Activated T-cell treated with anti-CD3 and anti-CD28 coated beads, Interleukin-2, amount 50 U/mL, for 24 hours (primary cell): ENCODE measurements around the gene THOC1.
"Not testable (repeated sequence)": the region's sequence is repeated elsewhere in the genome, so short reads cannot be mapped to it uniquely, and the experiment has no call there.

Source experiments
- DNase-seq: peaks from one replicate; pipeline ENCODE4 v3.0.0-alpha.2; 2020
- H3K27ac Mint-ChIP-seq: 2 replicates; pipeline ENCODE4 v1.8.0; 2020; ENCODE audit warnings: mild to moderate bottlenecking, mixed read lengths
- H3K27me3 Mint-ChIP-seq: 2 replicates; pipeline ENCODE4 v1.8.0; 2020; ENCODE audit warnings: mixed read lengths
- H3K36me3 Mint-ChIP-seq: 2 replicates; pipeline ENCODE4 v1.8.0; 2020; ENCODE audit warnings: low read depth, mixed read lengths
- H3K4me1 Mint-ChIP-seq: 2 replicates; pipeline ENCODE4 v1.8.0; 2020; ENCODE audit warnings: low read depth, mixed read lengths
- H3K4me3 Mint-ChIP-seq: 2 replicates; pipeline ENCODE4 v1.8.0; 2020; ENCODE audit warnings: mild to moderate bottlenecking, moderate library complexity, mixed read lengths
- H3K9me3 Mint-ChIP-seq: 2 replicates; pipeline ENCODE4 v1.8.0; 2020; ENCODE audit warnings: mixed read lengths

Gene THOC1, protein sequence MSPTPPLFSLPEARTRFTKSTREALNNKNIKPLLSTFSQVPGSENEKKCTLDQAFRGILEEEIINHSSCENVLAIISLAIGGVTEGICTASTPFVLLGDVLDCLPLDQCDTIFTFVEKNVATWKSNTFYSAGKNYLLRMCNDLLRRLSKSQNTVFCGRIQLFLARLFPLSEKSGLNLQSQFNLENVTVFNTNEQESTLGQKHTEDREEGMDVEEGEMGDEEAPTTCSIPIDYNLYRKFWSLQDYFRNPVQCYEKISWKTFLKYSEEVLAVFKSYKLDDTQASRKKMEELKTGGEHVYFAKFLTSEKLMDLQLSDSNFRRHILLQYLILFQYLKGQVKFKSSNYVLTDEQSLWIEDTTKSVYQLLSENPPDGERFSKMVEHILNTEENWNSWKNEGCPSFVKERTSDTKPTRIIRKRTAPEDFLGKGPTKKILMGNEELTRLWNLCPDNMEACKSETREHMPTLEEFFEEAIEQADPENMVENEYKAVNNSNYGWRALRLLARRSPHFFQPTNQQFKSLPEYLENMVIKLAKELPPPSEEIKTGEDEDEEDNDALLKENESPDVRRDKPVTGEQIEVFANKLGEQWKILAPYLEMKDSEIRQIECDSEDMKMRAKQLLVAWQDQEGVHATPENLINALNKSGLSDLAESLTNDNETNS

GRCh38 chr18:267688-268552 lies at the start of gene THOC1:
THOC1 (minus strand) TSS chr18:268047; CDS start chr18:268019, 28 bp downstream.
- peak; percentile 97 for DNase-seq
- peak within 1 kb of the TSS; percentile 91 for H3K4me3 Mint-ChIP-seq
- H3K27me3 Mint-ChIP-seq = no peaks in the 10 kb centered on the region
- peaks cover 40% of the 10 kb centered on the region for H3K4me1 Mint-ChIP-seq
- H3K9me3 Mint-ChIP-seq = no peaks in the 10 kb centered on the region
- H3K27ac Mint-ChIP-seq = peak within 1 kb of the TSS; percentile 97
- H3K36me3 Mint-ChIP-seq = peaks cover 54% of the 10 kb centered on the region

GRCh38 chr18:317618-318017 lies 49.8 kb upstream of the THOC1 start:
- Mint-ChIP-seq H3K4me3 (no peak overlapping the region), H3K4me1 (peaks cover 8% of the 10 kb centered on the region), H3K27me3 (peaks cover 2% of the 10 kb centered on the region), H3K36me3 (no peaks in the 10 kb centered on the region), H3K9me3 (no peaks in the 10 kb centered on the region), H3K27ac (no peak overlapping the region)
- DNase-seq = no peak

DNA sequence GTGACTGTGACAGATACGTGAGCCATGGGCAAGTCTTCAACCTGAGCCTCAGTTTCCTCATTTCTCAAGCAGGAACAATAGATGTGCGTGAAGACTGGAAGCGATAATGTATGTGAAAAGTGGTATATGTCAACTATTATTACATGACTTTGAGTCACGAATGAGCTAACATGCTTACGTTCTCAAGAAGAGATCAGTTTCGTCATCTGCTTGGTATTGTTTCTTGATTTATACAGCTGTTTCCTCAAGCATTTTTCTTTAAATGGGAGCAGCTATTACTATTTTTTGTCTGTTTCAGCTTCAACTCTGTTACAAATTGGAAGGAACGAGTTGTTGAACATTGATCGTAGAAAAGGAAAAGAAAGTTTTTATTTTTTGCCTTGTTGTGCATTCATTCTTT lies 48.5 kb upstream of the THOC1 start:
- Mint-ChIP-seq H3K4me1 (no peaks in the 10 kb centered on the region), H3K9me3 (no peaks in the 10 kb centered on the region), H3K27me3 (no peaks in the 10 kb centered on the region), H3K4me3 (no peak overlapping the region), H3K27ac (no peak overlapping the region), H3K36me3 (no peaks in the 10 kb centered on the region)
- DNase-seq = no peak

- no peaks in the 10 kb centered on the region for H3K36me3 Mint-ChIP-seq
- H3K27me3 Mint-ChIP-seq = peaks cover 1% of the 10 kb centered on the region
- DNase-seq = no peak
- H3K4me1 Mint-ChIP-seq = no peaks in the 10 kb centered on the region
- H3K27ac Mint-ChIP-seq = no peak overlapping the region
- no peak overlapping the region for H3K4me3 Mint-ChIP-seq
- H3K9me3 Mint-ChIP-seq = no peaks in the 10 kb centered on the region
These were observed 46.1 kb upstream of the THOC1 start for GRCh38 chr18:313931-314330.

DNA sequence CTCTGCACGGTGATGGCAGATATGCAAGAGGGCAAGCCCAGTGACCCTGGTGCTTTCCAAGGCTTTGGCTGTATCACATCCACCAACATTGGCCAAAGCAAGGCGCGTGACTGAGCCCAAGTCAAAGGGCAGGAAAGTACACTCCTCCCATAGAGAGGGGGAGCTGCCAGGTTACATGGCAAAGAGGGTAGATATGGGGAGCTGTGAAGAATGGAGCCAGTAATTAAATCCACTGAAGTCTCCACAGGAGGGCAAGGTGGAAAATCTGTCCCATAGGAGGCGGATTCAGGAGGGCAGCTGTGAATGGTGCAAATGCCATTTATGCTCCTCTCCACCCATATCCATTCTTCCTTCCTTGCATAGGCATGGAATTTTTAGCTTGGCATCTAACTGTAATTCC lies 44.6 kb upstream of the THOC1 start:
- H3K36me3 Mint-ChIP-seq = no peaks in the 10 kb centered on the region

GRCh38 chr18:310042-310441 lies 42.2 kb upstream of the THOC1 start:
- Mint-ChIP-seq H3K27me3 (peaks cover 29% of the 10 kb centered on the region), H3K27ac (no peak overlapping the region), H3K36me3 (no peaks in the 10 kb centered on the region)

More for the DNA sequence above, 44.6 kb upstream of the THOC1 start:
- H3K4me3 Mint-ChIP-seq = no peak overlapping the region
- no peak for DNase-seq
- no peaks in the 10 kb centered on the region for H3K9me3 Mint-ChIP-seq
- no peaks in the 10 kb centered on the region for H3K4me1 Mint-ChIP-seq
- no peak overlapping the region for H3K27ac Mint-ChIP-seq
- H3K27me3 Mint-ChIP-seq = peaks cover 16% of the 10 kb centered on the region

DNA sequence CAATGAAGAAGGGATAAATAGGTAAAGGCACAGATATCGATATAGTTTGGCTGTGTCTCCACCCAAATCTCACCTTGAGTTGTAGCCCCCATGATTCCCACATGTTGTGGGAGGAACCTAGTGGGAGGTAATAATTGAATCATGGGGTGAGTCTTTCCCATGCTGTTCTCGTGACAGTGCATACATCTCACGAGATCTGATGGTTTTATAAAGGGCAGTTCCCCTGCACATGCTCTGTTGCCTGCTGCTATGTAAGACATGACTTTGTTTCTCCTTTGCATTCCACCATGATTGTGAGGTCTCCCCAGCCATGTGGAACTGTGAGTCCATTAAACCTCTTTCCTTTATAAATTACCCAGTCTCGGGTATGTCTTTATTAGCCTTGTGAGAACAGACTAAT lies 40.2 kb upstream of the THOC1 start:
- H3K4me1 Mint-ChIP-seq, DNase-seq, H3K4me3 Mint-ChIP-seq, H3K27ac Mint-ChIP-seq, H3K9me3 Mint-ChIP-seq, H3K36me3 Mint-ChIP-seq: not testable (repeated sequence)
- H3K27me3 Mint-ChIP-seq = peaks cover 29% of the 10 kb centered on the region

More at GRCh38 chr18:310042-310441, 42.2 kb upstream of the THOC1 start:
- H3K4me1 Mint-ChIP-seq = no peaks in the 10 kb centered on the region
- no peak overlapping the region for H3K4me3 Mint-ChIP-seq
- DNase-seq = no peak
- no peaks in the 10 kb centered on the region for H3K9me3 Mint-ChIP-seq

GRCh38 chr18:306608-307255 lies 38.9 kb upstream of the THOC1 start:
- Mint-ChIP-seq H3K4me1 (no peaks in the 10 kb centered on the region), H3K36me3 (no peaks in the 10 kb centered on the region), H3K27ac (no peak overlapping the region), H3K27me3 (peaks cover 32% of the 10 kb centered on the region), H3K9me3 (no peaks in the 10 kb centered on the region), H3K4me3 (no peak overlapping the region)
- no peak for DNase-seq

- Mint-ChIP-seq H3K27ac (no peak overlapping the region), H3K4me1 (no peaks in the 10 kb centered on the region), H3K4me3 (no peak overlapping the region), H3K36me3 (no peaks in the 10 kb centered on the region), H3K9me3 (no peaks in the 10 kb centered on the region), H3K27me3 (peaks cover 32% of the 10 kb centered on the region)
- no peak for DNase-seq
These were observed 37.2 kb upstream of the THOC1 start for GRCh38 chr18:305003-305501.

DNA sequence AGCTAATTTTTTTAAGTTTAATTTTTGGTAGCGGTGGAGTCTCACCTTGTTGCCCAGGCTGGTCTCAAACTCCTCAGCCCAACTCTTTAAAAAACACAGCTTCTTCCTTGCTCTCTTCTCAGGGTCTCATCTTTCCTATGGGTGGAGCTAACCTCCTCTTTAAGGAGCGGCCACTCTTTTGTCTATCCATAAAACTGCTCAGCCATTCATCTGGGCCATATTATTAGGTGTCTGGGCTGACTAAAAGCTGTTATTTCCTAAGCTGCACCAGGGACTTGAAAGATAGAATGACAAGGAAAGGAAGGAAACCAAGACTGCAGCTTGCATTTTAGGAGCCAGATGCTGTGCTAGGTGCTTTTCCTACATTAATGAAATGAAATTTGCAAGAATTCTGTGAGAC lies 35.8 kb upstream of the THOC1 start:
- H3K36me3 Mint-ChIP-seq = no peaks in the 10 kb centered on the region
- no peaks in the 10 kb centered on the region for H3K4me1 Mint-ChIP-seq
- H3K4me3 Mint-ChIP-seq = no peak overlapping the region
- H3K27me3 Mint-ChIP-seq = peaks cover 28% of the 10 kb centered on the region
- H3K9me3 Mint-ChIP-seq = no peaks in the 10 kb centered on the region
- H3K27ac Mint-ChIP-seq = no peak overlapping the region
- DNase-seq = no peak

DNA sequence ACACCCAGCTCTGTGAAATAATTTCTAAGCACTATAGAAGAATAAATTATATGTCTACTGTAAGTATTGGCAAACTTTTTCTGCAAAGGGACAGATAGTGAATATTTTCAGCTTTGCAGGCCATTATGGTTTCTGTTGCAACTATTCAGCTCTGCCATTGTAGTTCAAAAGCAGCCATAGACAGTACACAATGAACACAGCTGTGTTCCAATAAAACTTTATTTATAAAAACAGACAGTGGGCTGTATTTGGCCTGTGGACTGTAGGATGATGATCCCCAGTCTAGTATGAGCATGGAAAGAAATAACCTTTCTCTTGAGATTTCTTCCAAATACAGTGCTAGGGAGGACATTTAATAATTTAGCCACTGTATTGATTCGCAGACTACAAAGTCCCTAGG lies 35.2 kb upstream of the THOC1 start:
- Mint-ChIP-seq H3K4me3 (no peak overlapping the region), H3K27me3 (peaks cover 22% of the 10 kb centered on the region), H3K9me3 (no peaks in the 10 kb centered on the region), H3K36me3 (no peaks in the 10 kb centered on the region), H3K4me1 (no peaks in the 10 kb centered on the region), H3K27ac (no peak overlapping the region)
- no peak for DNase-seq

GRCh38 chr18:302097-302496 lies 34.2 kb upstream of the THOC1 start:
- Mint-ChIP-seq H3K36me3 (no peaks in the 10 kb centered on the region), H3K9me3 (no peaks in the 10 kb centered on the region), H3K27me3 (peaks cover 14% of the 10 kb centered on the region), H3K27ac (no peak overlapping the region), H3K4me3 (no peak overlapping the region), H3K4me1 (no peaks in the 10 kb centered on the region)
- DNase-seq = no peak

- no peaks in the 10 kb centered on the region for H3K4me1 Mint-ChIP-seq
- no peaks in the 10 kb centered on the region for H3K9me3 Mint-ChIP-seq
- H3K27me3 Mint-ChIP-seq = peaks cover 3% of the 10 kb centered on the region
- H3K27ac Mint-ChIP-seq = no peak overlapping the region
- no peak overlapping the region for H3K4me3 Mint-ChIP-seq
- H3K36me3 Mint-ChIP-seq = no peaks in the 10 kb centered on the region
- DNase-seq = no peak
These were observed 30.1 kb upstream of the THOC1 start for GRCh38 chr18:297936-298335.
